Calu3 (cell line): Measurements from ENCODE around the gene CRK. TPM values are rescaled to one million over a fixed set of nuclear protein-coding genes. Genes with fewer than 3 reads are reported as not detected.

Source experiments
- Bru-seq: library from RNA; stranded (reverse); fragments of 400-500 nt; gene quantifications from one replicate; lab custom pipeline; 2021; lab: Mats Ljungman, UMichigan
- BruChase-seq, 2 experiments: library from RNA; stranded (reverse); fragments of 400-500 nt; gene quantifications; one replicate each; lab custom pipeline; 2021; lab: Mats Ljungman, UMichigan
- BruUV-seq: library from RNA; stranded (reverse); fragments of 400-500 nt; replicated peaks from 2 replicates; lab custom pipeline; 2021; lab: Mats Ljungman, UMichigan
- CTCF ChIA-PET: fragments of 300-600 bp; sonication (Branson Sonifier 250); formaldehyde crosslinking; loops from one replicate; lab custom pipeline; 2022; ENCODE audit warnings: antibody characterized with exemption; lab: Charles Lee
- DNase-seq: peaks from one replicate; pipeline ENCODE4 v3.0.0; 2022
- H3K27ac Mint-ChIP-seq: one replicate; pipeline ENCODE4 v1.8.0; 2022; ENCODE audit warnings: mixed read lengths; ENCODE audit not compliant: unreplicated experiment
- H3K27me3 Mint-ChIP-seq: one replicate; pipeline ENCODE4 v1.8.0; 2022; ENCODE audit warnings: mixed read lengths; ENCODE audit not compliant: unreplicated experiment
- H3K36me3 Mint-ChIP-seq: one replicate; pipeline ENCODE4 v1.8.0; 2022; ENCODE audit warnings: mild to moderate bottlenecking, moderate library complexity, mixed read lengths; ENCODE audit not compliant: insufficient read depth, unreplicated experiment
- H3K4me1 Mint-ChIP-seq: one replicate; pipeline ENCODE4 v1.8.0; 2022; ENCODE audit warnings: mild to moderate bottlenecking, low read depth, mixed read lengths; ENCODE audit not compliant: unreplicated experiment
- H3K4me3 Mint-ChIP-seq: one replicate; pipeline ENCODE4 v1.8.0; 2022; ENCODE audit warnings: mild to moderate bottlenecking, low read depth, moderate library complexity, mixed read lengths; ENCODE audit not compliant: unreplicated experiment
- H3K9me3 Mint-ChIP-seq: one replicate; pipeline ENCODE4 v1.8.0; 2022; ENCODE audit warnings: low read depth, mixed read lengths; ENCODE audit not compliant: unreplicated experiment
- intact Hi-C: fragments of 100-400 bp; cut with micrococcal nuclease; formaldehyde crosslinking; loops from one replicate; pipeline ENCODE4 v1.10.0; 2022; ENCODE audit not compliant: unreplicated experiment
- long read RNA-seq: library from polyadenylated mRNA; stranded (forward); transcript quantifications from one replicate; pipeline ENCODE4 v2.0.0, GENCODE V29; 2022
- total RNA-seq: library from RNA; stranded (reverse); gene quantifications from 2 replicates; pipeline ENCODE4 v1.2.3, GENCODE V29; 2022
- TF ChIP-seq, protein P1 (sequence below): fragments of 200-600 bp; IDR thresholded peaks from one replicate; pipeline ENCODE4 v1.8.0; 2022; ENCODE audit warnings: antibody characterized with exemption; ENCODE audit not compliant: unreplicated experiment

Gene CRK
- total RNA-seq, result 38.9 and 40.0 TPM in 2 replicates
- Bru-seq, nascent RNA, result percentile 78 among the genes with signal in this experiment
- percentile 86 among the genes with signal in this experiment for BruChase-seq, experiment 1, labeled RNA remaining after a 6-hour chase
- BruChase-seq, experiment 2, labeled RNA remaining after a 2-hour chase, result percentile 89 among the genes with signal in this experiment
- long read RNA-seq, transcript CRK-202 (3 exons, 3,675 nt), result minor isoform, 27 of 73 reads
- long read RNA-seq, transcript CRK-201 (3 exons, 3,880 nt), result major isoform, 35 of 73 reads
- long read RNA-seq, partial matches to known transcripts, result 3 of 73 reads
- long read RNA-seq, other reads (novel, unspliced or antisense), result 8 of 73 reads

GRCh38 chr17:1455797-1456599, at the start of gene CRK:
TSS of gene CRK (minus strand) at chr17:1456232. CDS start at chr17:1456117, 115 bp downstream.
- Mint-ChIP-seq H3K4me3 (peak within 1 kb of the TSS; percentile 78), H3K27ac (peak within 1 kb of the TSS; percentile 64), H3K9me3 (no peaks in the 10 kb centered on the region), H3K27me3 (no peaks in the 10 kb centered on the region), H3K4me1 (peaks cover 8% of the 10 kb centered on the region), H3K36me3 (peaks cover 46% of the 10 kb centered on the region)
- peak; percentile 97 for DNase-seq
- CTCF ChIA-PET, result interaction anchor here (0.6 to 1.0 kb wide), 3 partner anchors 20 to 344 kb away, joined by 3 to 10 read pairs (median 4); no protein-coding TSS in a partner anchor
- TF ChIP-seq, protein P1, sequence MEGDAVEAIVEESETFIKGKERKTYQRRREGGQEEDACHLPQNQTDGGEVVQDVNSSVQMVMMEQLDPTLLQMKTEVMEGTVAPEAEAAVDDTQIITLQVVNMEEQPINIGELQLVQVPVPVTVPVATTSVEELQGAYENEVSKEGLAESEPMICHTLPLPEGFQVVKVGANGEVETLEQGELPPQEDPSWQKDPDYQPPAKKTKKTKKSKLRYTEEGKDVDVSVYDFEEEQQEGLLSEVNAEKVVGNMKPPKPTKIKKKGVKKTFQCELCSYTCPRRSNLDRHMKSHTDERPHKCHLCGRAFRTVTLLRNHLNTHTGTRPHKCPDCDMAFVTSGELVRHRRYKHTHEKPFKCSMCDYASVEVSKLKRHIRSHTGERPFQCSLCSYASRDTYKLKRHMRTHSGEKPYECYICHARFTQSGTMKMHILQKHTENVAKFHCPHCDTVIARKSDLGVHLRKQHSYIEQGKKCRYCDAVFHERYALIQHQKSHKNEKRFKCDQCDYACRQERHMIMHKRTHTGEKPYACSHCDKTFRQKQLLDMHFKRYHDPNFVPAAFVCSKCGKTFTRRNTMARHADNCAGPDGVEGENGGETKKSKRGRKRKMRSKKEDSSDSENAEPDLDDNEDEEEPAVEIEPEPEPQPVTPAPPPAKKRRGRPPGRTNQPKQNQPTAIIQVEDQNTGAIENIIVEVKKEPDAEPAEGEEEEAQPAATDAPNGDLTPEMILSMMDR, result no peak
- BruUV-seq, result no TSS peak
- intact Hi-C loops, result loop anchor here (10.0 kb wide), 1 partner anchor 91 kb away; no protein-coding TSS in a partner anchor

- no TSS peak for BruUV-seq
- Mint-ChIP-seq H3K27ac (no peak overlapping the region), H3K4me1 (no peaks in the 10 kb centered on the region), H3K36me3 (peaks cover 5% of the 10 kb centered on the region), H3K4me3 (no peak overlapping the region), H3K27me3 (no peaks in the 10 kb centered on the region), H3K9me3 (no peaks in the 10 kb centered on the region)
- CTCF ChIA-PET, result no interaction called here
- intact Hi-C loops, result no loop called here
- no peak for DNase-seq
- TF ChIP-seq, protein P1, result no peak
These were observed 49.6 kb upstream of the CRK start for GRCh38 chr17:1505586-1505985.

GRCh38 chr17:1504866-1505265, 48.8 kb upstream of the CRK start:
- H3K36me3 Mint-ChIP-seq, result peaks cover 5% of the 10 kb centered on the region
- no peak for DNase-seq
- H3K27ac Mint-ChIP-seq, result no peak overlapping the region
- BruUV-seq, result no TSS peak
- H3K4me3 Mint-ChIP-seq, result no peak overlapping the region
- CTCF ChIA-PET, result interaction anchor here (0.5 to 0.6 kb wide), 3 partner anchors 8 to 54 kb away, joined by 3 read pairs; no protein-coding TSS in a partner anchor
- no peaks in the 10 kb centered on the region for H3K4me1 Mint-ChIP-seq
- H3K27me3 Mint-ChIP-seq, result no peaks in the 10 kb centered on the region
- intact Hi-C loops, result no loop called here
- TF ChIP-seq, protein P1, result no peak
- H3K9me3 Mint-ChIP-seq, result no peaks in the 10 kb centered on the region

- no TSS peak for BruUV-seq
- TF ChIP-seq, protein P1, result no peak
- DNase-seq, result no peak
- H3K4me3 Mint-ChIP-seq, result no peak overlapping the region
- H3K4me1 Mint-ChIP-seq, result no peaks in the 10 kb centered on the region
- no peaks in the 10 kb centered on the region for H3K27me3 Mint-ChIP-seq
- intact Hi-C loops, result no loop called here
- peaks cover 5% of the 10 kb centered on the region for H3K36me3 Mint-ChIP-seq
- no peaks in the 10 kb centered on the region for H3K9me3 Mint-ChIP-seq
- CTCF ChIA-PET, result no interaction called here
- no peak overlapping the region for H3K27ac Mint-ChIP-seq
These were observed 47.7 kb upstream of the CRK start for GRCh38 chr17:1503699-1504098.
